ENCODE results near the gene MSL3B.

Gene MSL3B

GRCh38 chr2:233841183-233841582 is 27.0 kb downstream of the MSL3B start:
- ChIA-PET CTCF (interaction anchor here (1.8 kb wide), 1 partner anchor 16 kb away, joined by 11 read pairs; no protein-coding TSS in a partner anchor), POLR2A (interaction anchor here (0.6 kb wide), 1 partner anchor 64 kb away, joined by 3 read pairs; no protein-coding TSS in a partner anchor)
- Mint-ChIP-seq H3K36me3 (ENCODE audit: low read depth) (peaks cover 95% of the 10 kb centered on the region), H3K4me1 (ENCODE audit: low read depth) (peaks cover 54% of the 10 kb centered on the region), H3K27me3 (ENCODE audit: low read depth) (no peaks in the 10 kb centered on the region), H3K27ac (no peak overlapping the region), H3K4me3 (no peak overlapping the region), H3K9me3 (ENCODE audit: insufficient read depth) (no peaks in the 10 kb centered on the region)
- no peak for DNase-seq
- ATAC-seq: no peak

GRCh38 chr2:233840520-233840919 is 27.7 kb downstream of the MSL3B start:
- no peak for DNase-seq
- H3K4me3 Mint-ChIP-seq: no peak overlapping the region
- no peaks in the 10 kb centered on the region for H3K9me3 Mint-ChIP-seq (ENCODE audit: insufficient read depth)
- H3K27me3 Mint-ChIP-seq (ENCODE audit: low read depth): no peaks in the 10 kb centered on the region
- peaks cover 94% of the 10 kb centered on the region for H3K36me3 Mint-ChIP-seq (ENCODE audit: low read depth)
- no peak overlapping the region for H3K27ac Mint-ChIP-seq
- no peak for ATAC-seq
- peaks cover 54% of the 10 kb centered on the region for H3K4me1 Mint-ChIP-seq (ENCODE audit: low read depth)
- POLR2A ChIA-PET: no interaction called here
- CTCF ChIA-PET: no interaction called here

- ATAC-seq (no peak), DNase-seq (no peak)
- CTCF ChIA-PET: no interaction called here
- H3K4me3 Mint-ChIP-seq: no peak overlapping the region
- no peaks in the 10 kb centered on the region for H3K9me3 Mint-ChIP-seq (ENCODE audit: insufficient read depth)
- POLR2A ChIA-PET: interaction anchor here (0.6 kb wide), 1 partner anchor 20 kb away, joined by 3 read pairs; no protein-coding TSS in a partner anchor
- H3K36me3 Mint-ChIP-seq (ENCODE audit: low read depth): peaks cover 95% of the 10 kb centered on the region
- H3K27me3 Mint-ChIP-seq (ENCODE audit: low read depth): no peaks in the 10 kb centered on the region
- H3K27ac Mint-ChIP-seq: peak overlapping the region; percentile 62
- peaks cover 54% of the 10 kb centered on the region for H3K4me1 Mint-ChIP-seq (ENCODE audit: low read depth)
Observed at GRCh38 chr2:233839447-233839820, 28.8 kb downstream of the MSL3B start.

GRCh38 chr2:233838726-233839446 is 29.3 kb downstream of the MSL3B start:
- peaks cover 54% of the 10 kb centered on the region for H3K4me1 Mint-ChIP-seq (ENCODE audit: low read depth)
- CTCF ChIA-PET: interaction anchor here (1.9 kb wide), 1 partner anchor 18 kb away, joined by 7 read pairs; no protein-coding TSS in a partner anchor
- no peak for ATAC-seq

GRCh38 chr2:233838251-233838650 is 29.9 kb downstream of the MSL3B start:
- ATAC-seq (no peak), DNase-seq (no peak)
- Mint-ChIP-seq H3K9me3 (ENCODE audit: insufficient read depth) (no peaks in the 10 kb centered on the region), H3K4me3 (no peak overlapping the region), H3K27me3 (ENCODE audit: low read depth) (no peaks in the 10 kb centered on the region), H3K27ac (peak overlapping the region; percentile 23), H3K36me3 (ENCODE audit: low read depth) (peaks cover 90% of the 10 kb centered on the region), H3K4me1 (ENCODE audit: low read depth) (peaks cover 48% of the 10 kb centered on the region)
- ChIA-PET POLR2A (no interaction called here), CTCF (interaction anchor here (1.9 kb wide), 1 partner anchor 19 kb away, joined by 7 read pairs; no protein-coding TSS in a partner anchor)

More at GRCh38 chr2:233838726-233839446, 29.3 kb downstream of the MSL3B start:
- Mint-ChIP-seq H3K9me3 (ENCODE audit: insufficient read depth) (no peaks in the 10 kb centered on the region), H3K27ac (peak overlapping the region; percentile 54), H3K4me3 (no peak overlapping the region), H3K36me3 (ENCODE audit: low read depth) (peaks cover 94% of the 10 kb centered on the region), H3K27me3 (ENCODE audit: low read depth) (no peaks in the 10 kb centered on the region)
- POLR2A ChIA-PET: interaction anchor here (0.6 kb wide), 1 partner anchor 19 kb away, joined by 3 read pairs; no protein-coding TSS in a partner anchor
- DNase-seq: no peak

- H3K27me3 Mint-ChIP-seq (ENCODE audit: low read depth): no peaks in the 10 kb centered on the region
- H3K27ac Mint-ChIP-seq: no peak overlapping the region
- H3K9me3 Mint-ChIP-seq (ENCODE audit: insufficient read depth): no peaks in the 10 kb centered on the region
- POLR2A ChIA-PET: no interaction called here
- CTCF ChIA-PET: interaction anchor here (1.9 kb wide), 1 partner anchor 20 kb away, joined by 7 read pairs; no protein-coding TSS in a partner anchor
- ATAC-seq (no peak), DNase-seq (no peak)
- peaks cover 47% of the 10 kb centered on the region for H3K4me1 Mint-ChIP-seq (ENCODE audit: low read depth)
- no peak overlapping the region for H3K4me3 Mint-ChIP-seq
- H3K36me3 Mint-ChIP-seq (ENCODE audit: low read depth): peaks cover 86% of the 10 kb centered on the region
Observed at GRCh38 chr2:233837694-233838229, 30.4 kb downstream of the MSL3B start.

- POLR2A ChIA-PET: interaction anchor here (1.4 kb wide), 1 partner anchor 18 kb away, joined by 3 read pairs; the partner anchor contains the start of gene HJURP
- CTCF ChIA-PET: no interaction called here
- no peak for DNase-seq
- H3K36me3 Mint-ChIP-seq (ENCODE audit: low read depth): peaks cover 73% of the 10 kb centered on the region
- peaks cover 37% of the 10 kb centered on the region for H3K4me1 Mint-ChIP-seq (ENCODE audit: low read depth)
- H3K9me3 Mint-ChIP-seq (ENCODE audit: insufficient read depth): no peaks in the 10 kb centered on the region
- no peaks in the 10 kb centered on the region for H3K27me3 Mint-ChIP-seq (ENCODE audit: low read depth)
- ATAC-seq: no peak
- H3K4me3 Mint-ChIP-seq: no peak overlapping the region
- H3K27ac Mint-ChIP-seq: no peak overlapping the region
Observed at GRCh38 chr2:233836359-233836758, 31.8 kb downstream of the MSL3B start.

GRCh38 chr2:233835230-233836186 is 32.7 kb downstream of the MSL3B start:
- ChIA-PET CTCF (no interaction called here), POLR2A (no interaction called here)
- DNase-seq (no peak), ATAC-seq (no peak)
- no peak overlapping the region for H3K27ac Mint-ChIP-seq
- no peaks in the 10 kb centered on the region for H3K27me3 Mint-ChIP-seq (ENCODE audit: low read depth)
- no peaks in the 10 kb centered on the region for H3K9me3 Mint-ChIP-seq (ENCODE audit: insufficient read depth)
- H3K4me3 Mint-ChIP-seq: no peak overlapping the region
- H3K36me3 Mint-ChIP-seq (ENCODE audit: low read depth): peaks cover 64% of the 10 kb centered on the region
- peaks cover 28% of the 10 kb centered on the region for H3K4me1 Mint-ChIP-seq (ENCODE audit: low read depth)

- DNase-seq: no peak
- H3K9me3 Mint-ChIP-seq (ENCODE audit: insufficient read depth): no peaks in the 10 kb centered on the region
- H3K27me3 Mint-ChIP-seq (ENCODE audit: low read depth): no peaks in the 10 kb centered on the region
- peaks cover 8% of the 10 kb centered on the region for H3K4me1 Mint-ChIP-seq (ENCODE audit: low read depth)
- no peak overlapping the region for H3K27ac Mint-ChIP-seq
- ChIA-PET CTCF (interaction anchor here (0.5 to 1.4 kb wide), 2 partner anchors 24 to 308 kb away, joined by 3 to 4 read pairs; no protein-coding TSS in a partner anchor), POLR2A (interaction anchor here (1.3 kb wide), 1 partner anchor 11 kb away, joined by 4 read pairs; no protein-coding TSS in a partner anchor)
- no peak for ATAC-seq
- H3K4me3 Mint-ChIP-seq: no peak overlapping the region
- peaks cover 43% of the 10 kb centered on the region for H3K36me3 Mint-ChIP-seq (ENCODE audit: low read depth)
Observed at GRCh38 chr2:233833345-233833744, 34.8 kb downstream of the MSL3B start.

- no peak for ATAC-seq
- H3K4me3 Mint-ChIP-seq: no peak overlapping the region
- no peak for DNase-seq
- peak overlapping the region; percentile 34 for H3K27ac Mint-ChIP-seq
- H3K36me3 Mint-ChIP-seq (ENCODE audit: low read depth): peaks cover 38% of the 10 kb centered on the region
- no peaks in the 10 kb centered on the region for H3K9me3 Mint-ChIP-seq (ENCODE audit: insufficient read depth)
- ChIA-PET CTCF (interaction anchor here (0.5 to 1.4 kb wide), 3 partner anchors 19 to 308 kb away, joined by 3 to 4 read pairs (median 3); no protein-coding TSS in a partner anchor), POLR2A (interaction anchor here (1.3 kb wide), 1 partner anchor 11 kb away, joined by 4 read pairs; no protein-coding TSS in a partner anchor)
- H3K4me1 Mint-ChIP-seq (ENCODE audit: low read depth): peaks cover 3% of the 10 kb centered on the region
- no peaks in the 10 kb centered on the region for H3K27me3 Mint-ChIP-seq (ENCODE audit: low read depth)
Observed at GRCh38 chr2:233832869-233833311, 35.3 kb downstream of the MSL3B start.

- Mint-ChIP-seq H3K27me3 (ENCODE audit: low read depth) (no peaks in the 10 kb centered on the region), H3K4me3 (no peak overlapping the region), H3K9me3 (ENCODE audit: insufficient read depth) (no peaks in the 10 kb centered on the region), H3K4me1 (ENCODE audit: low read depth) (peaks cover 2% of the 10 kb centered on the region), H3K27ac (peak overlapping the region; percentile 34), H3K36me3 (ENCODE audit: low read depth) (peaks cover 34% of the 10 kb centered on the region)
- ATAC-seq (no peak), DNase-seq (no peak)
- ChIA-PET CTCF (interaction anchor here (1.0 to 1.4 kb wide), 3 partner anchors 17 to 25 kb away, joined by 3 to 4 read pairs (median 3); no protein-coding TSS in a partner anchor), POLR2A (interaction anchor here (1.3 kb wide), 1 partner anchor 12 kb away, joined by 4 read pairs; no protein-coding TSS in a partner anchor)
Observed at GRCh38 chr2:233832414-233832813, 35.8 kb downstream of the MSL3B start.

Measured in activated CD8-positive, alpha-beta T cell treated with anti-CD3 and anti-CD28 coated beads, Interleukin-2, amount 10 ng/mL, durations not matched to agents 7 days and 5 days (primary cell).